Medulla oblongata (tissue), 1 donor: ENCODE data around the gene REPS2.

Experiments used
- DNase-seq: peaks from one replicate; pipeline ENCODE4 v3.0.0-alpha.2; 2015; ENCODE audit errors: extremely low spot score

The REPS2 gene

DNA sequence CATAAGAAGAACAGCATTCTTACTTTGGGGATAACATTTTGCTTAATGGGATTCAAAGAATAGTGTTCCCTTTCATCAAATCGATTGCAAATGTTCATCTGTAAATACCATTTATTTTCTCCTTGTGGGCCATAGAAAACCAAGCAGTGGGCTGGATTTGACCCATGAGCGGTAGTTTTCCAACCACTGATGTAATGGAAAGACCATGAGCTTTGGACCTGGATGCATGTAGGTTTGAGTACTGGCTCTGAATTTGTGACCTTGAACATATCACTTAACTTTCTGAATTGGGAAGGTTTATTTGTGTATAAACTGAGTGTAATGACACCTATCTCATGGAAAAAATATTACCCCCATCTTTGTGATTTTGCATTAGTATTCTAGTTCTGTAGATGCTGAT lies 54.3 kb downstream of the REPS2 start:
- DNase-seq: no peak

- DNase-seq: no peak
These were observed 59.4 kb downstream of the REPS2 start for GRCh38 chrX:17005712-17006368.

- peak; percentile 43 for DNase-seq
These were observed 60.8 kb downstream of the REPS2 start for GRCh38 chrX:17007134-17007768.

DNA sequence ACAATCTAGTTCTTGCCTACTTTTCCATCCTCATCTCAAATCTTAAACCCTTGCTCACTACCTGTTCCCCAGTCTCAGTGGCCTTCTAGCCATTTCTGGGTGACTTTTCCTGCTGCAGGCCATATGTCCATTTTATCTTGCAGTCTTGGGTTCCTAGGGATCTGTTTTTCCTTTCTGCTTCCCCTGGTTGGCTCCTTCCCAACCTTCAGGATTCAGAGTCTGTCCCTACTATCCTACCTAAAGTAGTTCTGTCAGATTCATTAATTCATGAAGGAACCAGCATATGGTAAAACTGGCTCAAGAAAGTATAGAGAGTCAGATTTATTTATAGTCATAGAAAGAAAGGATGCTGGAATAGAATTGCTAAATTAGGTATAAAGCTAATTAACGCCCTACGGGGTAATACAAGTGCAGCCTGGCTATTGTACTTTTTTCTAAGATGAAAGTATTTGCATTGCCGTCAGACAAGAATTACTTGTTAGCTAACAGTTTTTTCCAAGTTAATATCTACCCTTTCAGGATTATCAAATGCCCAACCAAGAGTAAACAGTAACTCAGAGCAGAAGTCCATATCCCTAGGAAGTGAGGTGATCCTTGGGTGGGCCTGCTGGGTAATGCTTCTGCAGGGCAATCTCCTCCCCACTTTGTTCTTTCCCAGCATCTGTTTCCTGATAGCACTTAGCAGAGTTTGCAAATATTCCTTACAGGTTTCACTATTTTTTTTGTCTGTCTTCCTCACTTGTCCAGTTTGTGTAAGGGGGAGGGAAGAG lies 63.6 kb downstream of the REPS2 start:
- no peak for DNase-seq

DNA sequence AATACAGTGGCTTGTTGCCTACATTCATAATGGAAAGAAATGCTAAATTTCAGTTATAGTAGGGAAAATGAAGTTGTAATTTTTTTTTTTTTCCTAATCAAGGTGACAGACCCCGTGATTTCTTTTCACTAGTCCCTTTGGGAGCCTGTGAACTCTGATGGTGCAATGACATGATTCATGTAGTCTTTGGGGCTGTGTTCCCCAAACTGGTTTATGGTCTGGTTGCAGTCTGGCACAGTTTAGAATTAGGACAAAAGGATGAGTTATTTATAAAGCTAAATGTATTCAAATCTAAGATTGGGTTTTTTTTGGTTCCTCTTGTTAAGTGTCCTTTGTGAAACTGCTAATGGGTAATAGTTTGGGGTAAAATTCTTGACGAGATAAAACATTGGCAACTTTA lies 66.0 kb downstream of the REPS2 start:
- DNase-seq: no peak

DNA sequence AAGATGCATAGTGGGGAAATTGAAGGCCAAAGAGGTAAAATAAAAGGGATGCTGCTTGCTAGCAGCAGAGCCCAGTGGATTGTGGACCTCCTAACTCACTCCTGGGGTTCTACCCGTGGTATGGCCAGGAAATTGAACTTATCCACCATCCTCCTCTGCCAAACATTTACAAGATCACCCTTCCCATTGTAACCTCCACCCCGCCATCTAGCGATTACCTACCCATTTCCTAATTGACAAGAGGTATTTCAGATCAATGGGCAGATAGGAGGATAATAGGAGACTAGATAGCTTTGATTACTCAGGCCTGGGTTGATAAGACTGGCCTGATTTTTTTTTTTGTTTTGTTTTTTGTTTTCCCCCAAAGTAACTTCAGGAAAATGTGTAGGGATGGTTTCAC lies 67.8 kb downstream of the REPS2 start:
- no peak for DNase-seq

GRCh38 chrX:17017134-17017533 lies 70.7 kb downstream of the REPS2 start:
- DNase-seq: no peak

GRCh38 chrX:17020356-17020755 lies 73.9 kb downstream of the REPS2 start:
- DNase-seq: no peak

DNA sequence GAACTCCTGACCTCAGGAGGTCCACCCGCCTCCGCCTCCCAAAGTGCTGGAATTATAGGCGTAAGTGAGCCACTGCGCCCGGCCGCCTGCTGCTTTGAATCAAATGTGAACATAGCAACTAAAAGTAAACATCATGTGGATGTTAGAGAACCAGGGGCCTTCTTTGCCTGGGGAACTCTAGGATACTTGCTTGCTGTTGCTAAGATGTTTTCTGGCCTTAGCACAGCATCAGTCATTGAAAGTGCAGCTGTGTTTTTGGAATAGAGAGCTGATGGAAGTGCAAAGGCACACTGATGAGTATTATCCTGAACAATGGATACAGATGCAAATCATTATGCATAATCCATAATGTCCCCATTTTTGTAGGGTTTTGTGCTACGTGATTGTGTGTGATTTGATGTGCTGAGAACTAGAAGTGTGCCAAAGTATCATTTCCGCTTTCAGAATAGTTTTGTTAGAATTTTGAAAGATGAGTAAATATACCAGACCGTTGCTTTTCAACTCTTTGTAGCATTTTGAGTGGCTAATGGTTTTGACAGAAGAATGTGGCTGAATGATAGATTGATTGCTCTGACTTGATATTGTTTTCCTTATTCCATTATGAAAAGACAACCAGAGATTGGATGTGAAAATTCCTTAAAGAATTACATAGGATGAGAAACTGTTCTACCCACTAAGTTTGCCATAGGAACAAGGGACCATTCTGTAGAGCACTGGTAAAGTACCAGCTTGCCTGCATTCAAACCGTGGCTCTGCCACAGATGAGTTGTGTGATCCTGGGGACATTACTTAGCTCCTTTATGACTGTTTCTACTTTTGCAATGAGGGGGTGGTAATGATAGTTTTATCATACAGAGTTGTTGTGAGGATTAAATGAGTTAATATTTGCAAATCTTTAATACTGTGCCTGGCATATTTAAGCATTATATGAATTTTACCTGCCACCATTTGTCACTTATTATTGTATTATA lies 74.7 kb downstream of the REPS2 start:
- peak; percentile 44 for DNase-seq

DNA sequence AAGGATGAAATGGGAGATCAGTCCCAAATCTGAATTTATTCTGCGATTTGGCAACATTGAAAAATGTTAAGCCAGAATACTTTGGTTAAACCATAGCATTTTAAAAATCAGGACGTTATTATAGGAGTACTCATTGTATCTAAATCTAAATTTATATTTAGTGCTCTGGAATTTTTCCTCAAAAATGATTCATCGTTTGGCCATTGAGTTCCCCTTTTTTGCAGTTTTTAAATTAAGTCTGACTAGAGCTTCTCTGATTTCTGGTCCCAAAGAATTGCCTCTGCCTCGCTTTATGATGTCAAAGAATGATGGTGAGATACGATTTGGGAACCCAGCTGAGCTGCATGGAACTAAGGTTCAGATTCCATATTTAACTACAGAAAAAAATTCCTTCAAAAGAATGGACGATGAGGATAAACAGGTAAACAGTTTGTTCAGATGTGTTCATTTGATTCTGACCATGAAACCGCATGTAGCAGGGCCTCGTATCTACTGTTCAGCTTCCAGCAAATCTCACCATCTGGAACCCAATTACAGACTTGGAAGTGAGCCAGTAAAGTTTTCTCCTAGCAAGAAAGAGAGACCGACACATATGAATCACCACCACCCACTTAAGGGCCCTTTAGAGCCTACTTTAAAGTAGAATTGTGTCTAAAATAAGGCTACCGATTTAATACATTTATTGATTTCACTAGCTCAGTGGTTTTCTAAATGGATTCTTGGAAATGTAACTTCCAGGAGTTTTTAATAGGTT lies 75.6 kb downstream of the REPS2 start:
- no peak for DNase-seq

GRCh38 chrX:17023661-17024060 lies 77.2 kb downstream of the REPS2 start:
- no peak for DNase-seq

- DNase-seq: no peak
These were observed 78.4 kb downstream of the REPS2 start for GRCh38 chrX:17024886-17025285.

GRCh38 chrX:17025621-17026302 lies 79.3 kb downstream of the REPS2 start:
- DNase-seq: no peak

DNA sequence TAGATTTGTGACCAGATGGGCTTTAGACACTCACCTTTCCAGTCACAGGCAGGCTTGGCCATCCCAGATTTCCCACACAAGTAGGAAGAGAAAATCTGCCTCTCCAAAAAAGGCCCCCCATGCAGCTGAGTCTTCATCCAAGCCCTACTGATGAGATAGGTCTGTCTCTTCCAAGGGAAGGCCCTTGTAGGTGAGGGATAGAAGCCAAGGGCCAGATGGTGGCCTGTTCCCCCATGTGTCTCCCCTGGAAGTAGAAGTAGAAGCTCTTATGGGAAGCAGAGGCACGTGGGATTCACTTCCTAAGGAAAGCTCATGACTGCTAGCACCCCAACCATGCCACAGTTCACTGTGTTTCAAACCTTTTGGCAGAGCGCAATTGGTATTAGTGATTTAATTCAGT lies 81.5 kb downstream of the REPS2 start:
- no peak for DNase-seq

GRCh38 chrX:17028356-17028755 lies 81.9 kb downstream of the REPS2 start:
- DNase-seq: no peak

- DNase-seq: peak; percentile 49
These were observed 83.6 kb downstream of the REPS2 start for GRCh38 chrX:17030092-17030491.

- no peak for DNase-seq
These were observed 84.3 kb downstream of the REPS2 start for GRCh38 chrX:17030580-17031270.

DNA sequence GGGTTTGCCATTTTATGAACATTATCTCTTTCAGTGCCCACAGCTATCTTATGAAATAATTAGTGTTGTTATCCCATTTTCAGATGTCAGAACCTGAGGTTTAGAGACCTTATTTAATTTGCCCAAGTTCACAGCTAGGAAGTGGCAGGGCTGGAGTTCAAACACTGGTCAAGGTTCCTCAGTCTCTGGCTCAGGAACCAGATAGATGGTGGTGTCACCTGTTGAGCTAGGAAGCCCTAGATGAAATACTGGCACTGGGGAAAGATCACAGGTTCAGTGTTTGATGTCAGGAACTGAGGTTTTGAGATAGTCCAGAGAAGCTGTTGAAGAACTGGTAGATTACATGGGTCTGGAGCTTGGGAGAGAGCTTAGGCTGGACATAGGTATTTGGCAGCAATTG lies 85.4 kb downstream of the REPS2 start:
- DNase-seq: no peak

GRCh38 chrX:17032351-17032750 lies 85.9 kb downstream of the REPS2 start:
- no peak for DNase-seq

DNA sequence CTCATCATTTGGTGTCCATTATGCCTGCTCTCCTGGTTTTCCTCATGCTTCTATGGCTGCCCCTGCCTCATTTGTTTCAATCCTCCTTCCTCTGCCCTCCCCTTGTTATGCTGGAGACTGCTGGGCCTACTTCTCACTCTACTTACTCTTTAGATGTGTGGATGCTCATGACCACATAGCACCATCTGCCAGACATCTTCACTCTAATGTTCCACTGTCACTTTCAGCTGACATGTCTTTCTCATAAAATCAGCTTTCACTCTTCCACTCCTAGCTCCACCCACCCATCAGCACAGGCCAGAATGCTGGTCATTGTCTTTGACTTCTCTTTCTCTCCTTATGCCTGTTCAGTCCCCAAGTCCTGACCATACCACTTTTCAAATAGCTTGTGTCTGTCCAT lies 86.8 kb downstream of the REPS2 start:
- no peak for DNase-seq
